Left renal pelvis (tissue), 4 donors: Measurements from ENCODE around the gene NMRK2. TPM values are rescaled to one million over a fixed set of nuclear protein-coding genes. Genes with fewer than 3 reads are reported as not detected.
"Not testable (repeated sequence)": the region's sequence is repeated elsewhere in the genome, so short reads cannot be mapped to it uniquely, and the experiment has no call there.

Experiments
- DNase-seq, 4 donors: peaks; one replicate each; pipeline ENCODE4 v3.0.0-alpha.2; 2013; ENCODE audit warnings: low read depth in 4 of 4, low spot score in 3 of 4
- polyA plus RNA-seq, 4 donors: library from polyadenylated mRNA; unstranded; fragments of 120-200 nt; gene quantifications; one replicate each; pipeline ENCODE4 v1.2.1, GENCODE V29; 2013; ENCODE audit not compliant: insufficient read length in 4 of 4

NMRK2 gene
- polyA plus RNA-seq, 4 donors, result 0.37 TPM; not detected in 3

GRCh38 chr19:3936506-3937442 lies 3.9 kb downstream of the NMRK2 start:
- DNase-seq, result no peak

DNA sequence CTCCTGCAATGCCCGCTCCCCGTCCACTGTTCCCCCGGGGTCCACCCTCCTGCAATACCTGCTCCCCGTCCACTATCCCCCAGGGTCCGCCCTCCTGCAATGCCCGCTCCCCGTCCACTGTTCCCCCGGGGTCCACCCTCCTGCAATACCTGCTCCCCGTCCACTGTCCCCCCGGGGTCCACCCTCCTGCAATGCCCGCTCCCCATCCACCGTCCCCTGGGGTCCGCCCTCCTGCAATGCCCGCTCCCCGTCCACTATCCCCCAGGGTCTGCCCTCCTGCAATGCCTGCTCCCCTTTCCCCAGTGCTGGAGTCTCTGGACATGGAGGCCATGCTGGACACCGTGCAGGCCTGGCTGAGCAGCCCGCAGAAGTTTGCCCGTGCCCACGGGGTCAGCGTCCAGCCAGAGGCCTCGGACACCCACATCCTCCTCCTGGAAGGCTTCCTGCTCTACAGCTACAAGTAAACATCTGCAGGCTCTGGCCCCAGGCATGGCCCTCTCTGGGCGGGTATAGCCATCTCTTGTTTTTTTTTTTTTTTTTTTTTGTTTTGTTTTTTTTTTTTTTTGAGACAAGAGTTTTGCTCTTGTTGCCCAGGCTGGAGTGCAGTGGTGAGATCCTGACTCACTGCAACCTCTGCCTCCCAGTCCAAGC lies 5.6 kb downstream of the NMRK2 start:
- not testable (repeated sequence) for DNase-seq

GRCh38 chr19:3942790-3943409 lies 10.0 kb downstream of the NMRK2 start:
- no peak for DNase-seq

DNA sequence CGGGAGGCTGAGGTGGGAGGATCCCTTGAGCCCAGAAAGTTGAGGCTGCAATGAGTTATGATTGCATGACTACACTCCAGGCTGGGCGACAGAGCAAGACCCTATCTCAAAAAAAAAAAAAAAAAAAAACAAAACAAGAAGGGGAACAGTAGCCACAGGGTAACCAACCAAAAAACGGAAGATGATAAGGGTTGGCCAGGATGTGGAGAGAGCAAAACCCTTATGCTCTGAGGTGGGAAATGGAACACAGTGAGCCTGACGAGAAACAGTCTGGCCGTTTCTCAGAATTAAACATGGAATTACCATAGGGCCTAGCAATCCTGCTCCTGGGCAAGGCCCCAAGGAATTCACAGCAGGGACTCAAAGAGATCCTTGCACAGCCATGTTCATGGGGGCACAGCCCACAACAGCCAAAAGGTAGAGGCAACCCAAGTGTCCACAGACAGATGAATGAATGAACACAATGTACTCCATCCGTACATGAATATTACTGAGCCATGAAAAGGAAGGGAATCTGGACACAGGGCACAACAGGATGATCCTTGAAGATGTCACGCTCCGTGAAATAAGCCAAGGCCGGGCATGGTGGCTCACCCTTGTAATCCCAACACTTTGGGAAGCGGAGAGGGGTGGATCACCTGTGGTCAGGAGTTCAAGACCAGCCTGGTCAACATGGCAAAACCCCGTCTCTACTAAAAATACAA lies 11.3 kb downstream of the NMRK2 start:
- DNase-seq, result no peak

- no peak for DNase-seq
Observed at GRCh38 chr19:3945838-3946237, 13.0 kb downstream of the NMRK2 start.

DNA sequence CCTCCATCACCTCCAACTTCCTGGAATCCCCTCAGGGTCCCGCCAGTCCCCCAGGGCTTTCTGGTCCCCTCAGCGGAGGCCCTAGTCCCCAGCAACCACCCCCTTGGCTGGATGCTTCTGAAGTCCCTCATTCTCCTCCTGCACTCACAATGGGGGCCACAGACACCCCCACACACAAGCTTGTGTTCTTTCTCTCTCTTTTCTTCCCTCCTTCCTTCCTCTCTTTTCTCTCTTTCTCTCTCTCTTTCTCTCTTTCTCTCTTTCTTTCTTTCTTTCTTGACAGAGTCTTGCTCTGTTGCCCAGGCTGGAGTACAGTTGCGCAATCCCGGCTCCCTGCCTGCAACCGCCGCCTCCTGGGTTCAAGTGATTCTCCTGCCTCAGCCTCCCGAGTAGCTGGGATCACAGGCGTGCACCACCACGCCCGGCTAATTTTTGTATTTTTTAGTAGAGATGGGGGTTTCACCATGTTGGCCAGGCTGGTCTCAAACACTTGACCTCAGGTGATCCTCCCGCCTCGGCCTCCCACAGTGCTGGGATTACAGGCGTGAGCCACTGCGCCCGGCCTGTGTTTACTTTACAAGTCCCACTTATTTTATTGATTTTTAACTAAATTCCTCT lies 14.6 kb downstream of the NMRK2 start:
- not testable (repeated sequence) for DNase-seq

- DNase-seq, result no peak
Observed at GRCh38 chr19:3949294-3949693, 16.4 kb downstream of the NMRK2 start.

DNA sequence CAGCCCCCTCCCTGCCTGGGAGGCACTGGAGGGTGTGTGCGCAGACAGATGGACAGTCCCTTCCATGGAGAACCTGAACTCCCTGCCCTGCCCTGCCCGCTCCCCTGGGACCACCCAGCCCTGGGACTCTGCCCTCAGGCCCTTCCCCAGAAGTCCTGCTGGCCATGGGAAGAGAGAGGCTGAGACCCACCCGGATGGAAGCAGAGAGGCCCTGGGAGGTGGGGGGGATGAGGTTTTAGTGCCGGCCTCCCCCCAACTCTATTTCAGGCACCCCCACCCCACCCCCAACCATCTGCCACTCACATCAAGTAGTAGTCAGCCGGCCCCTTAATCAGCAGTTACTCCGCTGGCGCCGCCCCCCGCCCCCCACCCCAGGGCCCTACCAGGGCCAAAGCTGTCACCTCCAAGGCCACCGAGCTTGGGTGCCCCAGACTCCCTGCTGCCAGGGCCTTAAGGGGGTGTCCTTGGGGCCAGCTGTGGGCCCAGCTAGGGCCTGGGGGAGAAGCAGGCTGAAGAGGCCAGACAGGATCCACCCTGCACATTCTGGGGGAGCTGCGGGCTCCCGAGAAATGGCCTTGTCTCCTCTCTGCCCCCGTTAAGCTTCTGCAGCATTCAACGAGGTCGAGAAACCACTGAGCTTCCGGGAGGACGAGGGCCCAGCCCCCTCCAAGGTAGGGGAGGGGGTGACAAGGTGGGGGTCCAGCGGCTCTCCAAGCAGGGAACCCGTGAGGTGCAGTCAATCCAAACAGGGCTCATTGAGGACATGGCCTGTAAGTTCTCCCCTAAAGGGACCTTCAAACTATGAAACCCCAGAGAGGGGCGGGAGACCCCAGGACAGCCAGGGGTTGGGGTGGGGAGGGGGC lies 17.4 kb downstream of the NMRK2 start:
- DNase-seq, result no peak

DNA sequence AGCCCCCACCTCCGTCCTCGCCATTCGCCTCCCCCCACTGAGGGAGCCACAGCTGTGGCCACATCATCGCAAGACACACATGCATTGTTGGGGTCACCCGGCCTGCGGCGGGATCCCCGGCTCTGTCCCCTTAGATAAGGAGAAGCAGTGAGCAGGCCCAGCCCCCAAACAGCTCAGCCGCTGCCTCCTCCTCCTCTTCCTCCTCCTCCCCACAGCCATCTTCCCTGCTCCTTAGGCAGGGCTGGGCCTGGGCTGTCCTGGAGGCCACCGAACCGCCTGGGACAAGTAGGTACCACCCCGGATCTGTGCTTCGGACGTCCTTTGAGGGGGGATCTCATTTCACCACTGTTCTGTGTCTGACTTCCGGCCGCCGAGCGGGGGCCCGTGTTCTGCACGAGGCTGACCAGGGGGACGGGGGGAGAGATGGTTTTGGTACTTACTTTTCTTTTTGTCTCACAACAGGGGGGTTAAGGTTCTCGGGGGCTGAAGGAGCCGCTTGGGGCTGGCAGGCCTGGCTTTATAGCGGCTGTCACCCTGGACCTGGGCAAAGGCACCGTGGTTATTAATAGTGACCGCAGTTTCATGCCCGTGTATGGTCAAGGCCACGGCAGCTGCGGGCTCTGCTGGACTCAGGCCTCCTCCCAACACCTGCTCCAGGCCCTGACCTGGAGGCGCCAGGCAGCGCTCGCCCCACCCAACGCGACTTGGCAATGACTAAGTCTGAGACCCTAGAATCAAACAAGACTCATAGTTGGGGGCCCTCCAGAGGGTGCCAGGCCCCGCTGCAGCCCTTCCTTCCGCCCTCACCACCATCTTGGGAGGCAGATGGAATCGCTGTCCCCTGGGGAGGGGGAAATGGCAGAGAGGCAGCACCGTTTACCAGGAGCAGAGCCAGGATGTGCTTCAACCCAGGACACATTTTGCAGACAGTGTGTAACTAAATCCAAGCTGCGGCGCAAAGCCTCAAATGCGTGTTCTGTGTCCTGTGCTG lies 18.3 kb downstream of the NMRK2 start:
- DNase-seq, result no peak

DNA sequence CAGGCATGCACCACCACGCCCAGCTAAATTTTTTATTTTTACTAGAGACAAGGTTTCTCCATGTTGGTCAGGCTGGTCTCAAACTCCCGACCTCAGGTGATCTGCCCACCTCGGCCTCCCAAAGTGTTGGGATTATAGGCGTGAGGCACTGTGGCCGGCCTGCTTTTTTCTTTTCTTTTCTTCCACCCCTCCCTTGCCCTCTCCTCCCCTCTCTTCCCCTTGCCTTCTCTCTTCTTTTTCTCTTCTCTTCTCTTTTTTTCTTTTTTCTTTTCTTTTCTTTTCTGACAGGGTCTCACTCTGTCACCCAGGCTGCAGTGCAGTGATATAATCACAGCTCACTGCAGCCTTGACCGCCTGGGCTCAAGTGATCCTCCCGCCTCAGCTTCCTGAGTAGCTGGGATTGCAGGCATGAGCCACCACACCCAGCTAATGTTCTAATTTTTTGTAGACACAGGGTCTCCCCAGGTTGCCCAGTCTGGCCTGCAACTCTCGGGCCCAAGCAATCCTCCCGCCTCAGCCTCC lies 19.9 kb downstream of the NMRK2 start:
- not testable (repeated sequence) for DNase-seq

GRCh38 chr19:3954107-3954506 lies 21.2 kb downstream of the NMRK2 start:
- DNase-seq, result no peak

DNA sequence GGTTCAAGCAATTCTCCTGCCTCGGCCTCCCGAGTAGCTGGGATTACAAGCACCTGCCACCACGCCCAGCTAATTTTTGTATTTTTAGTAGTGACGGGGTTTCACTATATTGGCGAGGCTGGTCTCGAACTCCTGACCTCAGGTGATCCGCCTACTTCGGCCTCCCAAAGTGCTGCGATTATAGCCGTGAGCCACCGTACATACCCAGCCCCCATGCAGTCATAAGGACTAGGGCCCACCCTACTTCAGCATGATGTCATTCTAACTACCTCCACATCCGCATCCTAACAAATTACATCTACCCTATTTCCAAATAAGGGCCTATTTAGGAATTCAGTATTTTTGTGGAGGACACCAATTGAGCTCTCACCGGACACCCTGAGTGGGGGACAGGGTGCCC lies 22.4 kb downstream of the NMRK2 start:
- not testable (repeated sequence) for DNase-seq

DNA sequence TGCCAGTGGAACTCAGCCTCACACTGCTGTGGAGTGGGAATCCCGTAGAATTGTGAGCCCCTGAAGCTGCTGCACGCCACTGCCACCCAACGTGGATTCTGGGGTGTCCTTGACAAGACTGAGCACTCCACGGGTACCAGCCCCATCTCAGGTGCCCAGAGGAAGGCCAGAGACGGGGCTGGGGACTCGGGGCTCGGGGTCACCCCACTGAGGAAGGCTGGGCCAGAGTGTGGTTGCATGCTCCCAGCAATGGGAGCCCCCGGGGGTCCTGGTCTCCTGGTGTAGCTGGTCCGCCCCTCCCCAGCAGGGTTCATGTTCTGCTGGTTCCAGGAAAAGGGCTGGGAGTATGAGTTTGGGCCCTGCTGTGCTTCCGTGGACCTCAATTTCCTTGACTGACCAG lies 22.8 kb downstream of the NMRK2 start:
- no peak for DNase-seq

DNA sequence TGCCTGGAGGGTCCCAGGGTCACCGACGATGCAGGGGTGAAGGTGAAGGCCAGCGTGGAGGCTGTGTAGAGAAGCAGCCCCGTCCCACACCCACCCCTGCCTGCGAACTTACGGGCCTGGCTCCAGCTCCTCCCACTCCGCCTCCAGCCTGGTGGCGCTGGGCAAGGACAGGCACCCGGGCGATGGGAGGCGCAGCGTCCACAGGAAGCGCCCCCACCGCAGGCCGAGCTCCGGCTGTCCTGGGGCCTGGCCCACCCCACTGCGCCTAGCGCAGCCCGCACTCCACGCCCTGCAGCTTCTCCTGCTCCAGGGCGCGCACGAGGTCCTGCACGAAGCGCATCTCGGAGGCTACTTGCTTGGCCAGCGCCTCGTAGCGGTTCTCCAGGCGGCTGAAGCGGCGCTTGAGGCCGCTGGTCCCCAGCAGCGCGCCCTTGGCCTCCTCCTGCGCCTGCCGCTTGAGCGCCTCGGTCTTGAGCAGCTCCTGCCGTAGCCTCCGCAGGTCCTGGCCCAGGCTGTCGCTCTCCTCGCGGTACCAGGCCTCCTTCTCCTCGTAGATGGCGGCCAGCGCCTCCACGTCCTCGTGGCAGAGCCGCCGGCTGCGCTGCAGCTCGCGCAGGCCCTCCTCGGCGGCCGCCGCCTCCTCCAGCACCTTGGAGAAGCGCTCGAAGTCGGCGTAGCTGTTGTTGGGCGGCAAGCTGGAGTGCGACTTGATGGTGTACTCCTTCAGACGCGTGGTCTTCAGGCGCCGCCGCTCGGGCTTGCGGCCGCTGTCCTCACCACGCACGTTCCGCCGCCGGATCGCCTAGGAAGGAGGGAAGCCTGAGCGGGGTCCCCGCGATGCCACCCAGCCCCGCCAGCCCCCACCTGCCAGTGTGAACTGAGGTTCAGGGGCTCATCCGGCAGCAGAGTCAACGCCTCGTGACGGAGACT lies 26.2 kb downstream of the NMRK2 start:
- DNase-seq, result no peak

DNA sequence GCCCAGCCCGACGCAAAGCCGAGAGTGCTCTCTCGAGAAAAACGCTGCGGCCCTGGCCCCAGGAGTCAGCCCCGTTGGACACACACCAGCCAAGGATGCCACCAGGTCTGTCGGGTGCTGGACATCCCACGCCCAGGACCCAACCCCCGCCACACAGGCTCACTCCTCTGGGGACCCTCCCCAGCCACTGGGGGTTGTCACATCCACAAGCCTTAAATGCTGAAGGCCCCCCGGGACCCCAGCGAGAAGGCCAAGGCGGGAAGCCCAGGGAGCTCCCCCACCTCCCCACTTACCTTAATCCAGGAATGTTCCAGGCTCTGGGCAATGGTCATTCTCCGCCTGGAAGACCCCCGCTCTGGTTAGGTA lies 26.9 kb downstream of the NMRK2 start:
- DNase-seq, result no peak

DNA sequence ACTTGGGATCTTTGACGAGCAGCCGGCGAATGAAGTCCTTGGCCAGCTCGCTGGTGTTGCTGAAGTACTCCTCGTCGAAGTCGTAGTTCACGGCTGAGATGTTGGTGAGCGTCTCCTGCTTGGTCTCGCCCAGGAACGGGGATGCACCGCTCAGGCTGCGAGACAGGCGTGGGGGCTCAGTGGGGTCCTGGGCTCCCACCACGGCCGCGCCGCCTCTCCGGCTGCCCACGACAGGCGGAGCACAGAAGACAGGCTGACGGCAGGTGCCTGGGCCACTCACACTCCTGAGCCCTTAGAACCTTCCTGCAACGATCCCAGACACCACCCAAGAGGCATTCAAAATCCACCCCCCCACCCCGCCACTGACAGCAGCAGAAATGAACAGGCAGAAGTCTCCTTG lies 28.1 kb downstream of the NMRK2 start:
- DNase-seq, result no peak
